Caco-2 (cell line): Measurements from ENCODE around the gene ANTKMT. TPM values are rescaled to one million over a fixed set of nuclear protein-coding genes. Genes with fewer than 3 reads are reported as not detected.

Source experiments
- BruUV-seq: library from RNA; stranded (reverse); fragments of 400-500 nt; replicated peaks from 2 replicates; lab custom pipeline; 2021; lab: Mats Ljungman, UMichigan
- CTCF ChIA-PET: fragments of 300-600 bp; sonication (Branson Sonifier 250); formaldehyde crosslinking; loops from one replicate; lab custom pipeline; 2022; ENCODE audit warnings: antibody characterized with exemption; lab: Charles Lee
- POLR2A ChIA-PET: fragments of 300-600 bp; sonication (Branson Sonifier 250); formaldehyde crosslinking; loops from one replicate; lab custom pipeline; 2022; ENCODE audit warnings: antibody characterized with exemption; lab: Charles Lee
- DNase-seq, 2 experiments: peaks; one replicate each; pipeline versions ENCODE4 v3.0.0 to v3.0.0-alpha.2; 2020 to 2022
- H3K27me3 ChIP-seq: replicated peaks from 2 replicates; pipeline ENCODE4 v1.6.0; 2011; ENCODE audit warnings: low read length; ENCODE audit not compliant: control insufficient read depth, insufficient read depth
- H3K36me3 ChIP-seq: 2 replicates; pipeline ENCODE4 v1.5.1; 2011; ENCODE audit warnings: low read length; ENCODE audit not compliant: control insufficient read depth, insufficient read depth
- H3K4me1 ChIP-seq: fragments of 250-450 bp; sonication (Bioruptor Pico); 2 replicates; pipeline ENCODE4 v1.5.1; 2020; ENCODE audit warnings: mild to moderate bottlenecking
- H3K4me3 ChIP-seq: 2 replicates; pipeline ENCODE4 v1.5.1; 2011; ENCODE audit warnings: low read depth, mild to moderate bottlenecking, control low read depth, low read length
- H3K9me3 ChIP-seq: fragments of 250-450 bp; sonication (Bioruptor Pico); 2 replicates; pipeline ENCODE4 v1.5.1; 2020; ENCODE audit warnings: mild to moderate bottlenecking, moderate library complexity
- H3K27ac Mint-ChIP-seq: one replicate; pipeline ENCODE4 v1.8.0; 2022; ENCODE audit warnings: mixed read lengths; ENCODE audit not compliant: unreplicated experiment
- H3K27me3 Mint-ChIP-seq: one replicate; pipeline ENCODE4 v1.8.0; 2022; ENCODE audit warnings: mixed read lengths; ENCODE audit not compliant: insufficient read depth, unreplicated experiment
- H3K36me3 Mint-ChIP-seq: one replicate; pipeline ENCODE4 v1.8.0; 2022; ENCODE audit warnings: mild to moderate bottlenecking, mixed read lengths; ENCODE audit not compliant: insufficient read depth, unreplicated experiment
- H3K4me1 Mint-ChIP-seq: one replicate; pipeline ENCODE4 v1.8.0; 2022; ENCODE audit warnings: low read depth, mixed read lengths; ENCODE audit not compliant: unreplicated experiment
- H3K4me3 Mint-ChIP-seq: one replicate; pipeline ENCODE4 v1.8.0; 2022; ENCODE audit warnings: mild to moderate bottlenecking, moderate library complexity, mixed read lengths; ENCODE audit not compliant: unreplicated experiment
- H3K9me3 Mint-ChIP-seq: one replicate; pipeline ENCODE4 v1.8.0; 2022; ENCODE audit warnings: mixed read lengths; ENCODE audit not compliant: unreplicated experiment
- intact Hi-C: fragments of 100-400 bp; cut with micrococcal nuclease; formaldehyde crosslinking; loops from one replicate; pipeline ENCODE4 v1.10.0; 2022; ENCODE audit not compliant: unreplicated experiment
- total RNA-seq: library from RNA; stranded (reverse); gene quantifications from 2 replicates; pipeline ENCODE4 v1.2.3, GENCODE V29; 2022
- TF ChIP-seq, protein P1 (sequence below), 2 experiments: fragments of 200-600 bp in 1 of 2; IDR thresholded peaks; 1 replicate in 1 of 2; 2 replicates in 1 of 2; pipeline versions ENCODE4 v1.5.1 to v1.8.0; 2011 to 2022; ENCODE audit warnings: antibody characterized with exemption in 1 of 2, control low read depth in 1 of 2, inconsistent platforms in 1 of 2, low read depth in 1 of 2, low read length in 1 of 2, mild to moderate bottlenecking in 1 of 2, moderate library complexity in 1 of 2; ENCODE audit not compliant: insufficient read depth in 1 of 2, severe bottlenecking in 1 of 2, unreplicated experiment in 1 of 2

The ANTKMT gene
- total RNA-seq, 1 experiment from 2014 or later = 42.6 TPM

DNA sequence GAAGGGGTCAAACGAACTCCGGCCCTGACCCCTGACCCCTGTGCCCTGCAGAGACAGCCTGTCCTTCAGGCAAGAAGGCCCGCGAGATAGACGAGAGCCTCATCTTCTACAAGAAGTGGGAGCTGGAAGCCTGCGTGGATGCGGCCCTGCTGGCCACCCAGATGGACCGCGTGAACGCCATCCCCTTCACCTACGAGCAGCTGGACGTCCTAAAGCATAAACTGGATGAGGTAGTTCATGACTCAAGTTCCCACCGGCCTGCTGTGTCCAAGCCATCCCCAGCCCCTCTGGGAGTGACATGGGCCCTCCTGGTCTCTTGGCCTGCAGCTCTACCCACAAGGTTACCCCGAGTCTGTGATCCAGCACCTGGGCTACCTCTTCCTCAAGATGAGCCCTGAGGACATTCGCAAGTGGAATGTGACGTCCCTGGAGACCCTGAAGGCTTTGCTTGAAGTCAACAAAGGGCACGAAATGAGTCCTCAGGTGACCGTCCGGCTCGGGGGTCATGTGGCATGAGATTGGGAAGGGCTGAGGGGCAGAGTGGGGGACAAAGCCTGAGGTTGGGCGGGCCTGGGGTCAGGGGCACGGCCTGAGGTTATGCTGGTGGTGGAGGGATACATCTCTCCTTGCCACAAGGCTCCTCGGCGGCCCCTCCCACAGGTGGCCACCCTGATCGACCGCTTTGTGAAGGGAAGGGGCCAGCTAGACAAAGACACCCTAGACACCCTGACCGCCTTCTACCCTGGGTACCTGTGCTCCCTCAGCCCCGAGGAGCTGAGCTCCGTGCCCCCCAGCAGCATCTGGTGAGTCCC lies 45.3 kb downstream of the ANTKMT start:
- no peak for DNase-seq
- intact Hi-C loops = no loop called here
- ChIA-PET CTCF (no interaction called here), POLR2A (no interaction called here)
- Mint-ChIP-seq H3K4me3 (no peak overlapping the region), H3K9me3 (no peaks in the 10 kb centered on the region), H3K4me1 (no peaks in the 10 kb centered on the region), H3K36me3 (no peaks in the 10 kb centered on the region), H3K27me3 (no peaks in the 10 kb centered on the region), H3K27ac (no peak overlapping the region)
- H3K27me3 ChIP-seq = no peaks in the 10 kb centered on the region
- no peak overlapping the region for H3K4me3 ChIP-seq
- H3K36me3 ChIP-seq = no peaks in the 10 kb centered on the region
- H3K4me1 ChIP-seq = peaks cover 11% of the 10 kb centered on the region
- no peaks in the 10 kb centered on the region for H3K9me3 ChIP-seq
- no TSS peak for BruUV-seq
- TF ChIP-seq, protein P1, sequence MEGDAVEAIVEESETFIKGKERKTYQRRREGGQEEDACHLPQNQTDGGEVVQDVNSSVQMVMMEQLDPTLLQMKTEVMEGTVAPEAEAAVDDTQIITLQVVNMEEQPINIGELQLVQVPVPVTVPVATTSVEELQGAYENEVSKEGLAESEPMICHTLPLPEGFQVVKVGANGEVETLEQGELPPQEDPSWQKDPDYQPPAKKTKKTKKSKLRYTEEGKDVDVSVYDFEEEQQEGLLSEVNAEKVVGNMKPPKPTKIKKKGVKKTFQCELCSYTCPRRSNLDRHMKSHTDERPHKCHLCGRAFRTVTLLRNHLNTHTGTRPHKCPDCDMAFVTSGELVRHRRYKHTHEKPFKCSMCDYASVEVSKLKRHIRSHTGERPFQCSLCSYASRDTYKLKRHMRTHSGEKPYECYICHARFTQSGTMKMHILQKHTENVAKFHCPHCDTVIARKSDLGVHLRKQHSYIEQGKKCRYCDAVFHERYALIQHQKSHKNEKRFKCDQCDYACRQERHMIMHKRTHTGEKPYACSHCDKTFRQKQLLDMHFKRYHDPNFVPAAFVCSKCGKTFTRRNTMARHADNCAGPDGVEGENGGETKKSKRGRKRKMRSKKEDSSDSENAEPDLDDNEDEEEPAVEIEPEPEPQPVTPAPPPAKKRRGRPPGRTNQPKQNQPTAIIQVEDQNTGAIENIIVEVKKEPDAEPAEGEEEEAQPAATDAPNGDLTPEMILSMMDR (IDR thresholded peaks at IDR 0.05; ENCODE audit: insufficient read depth in 1 of 2, low read depth in 1 of 2, low read length in 1 of 2, severe bottlenecking in 1 of 2, unreplicated experiment in 1 of 2) = no peak

DNA sequence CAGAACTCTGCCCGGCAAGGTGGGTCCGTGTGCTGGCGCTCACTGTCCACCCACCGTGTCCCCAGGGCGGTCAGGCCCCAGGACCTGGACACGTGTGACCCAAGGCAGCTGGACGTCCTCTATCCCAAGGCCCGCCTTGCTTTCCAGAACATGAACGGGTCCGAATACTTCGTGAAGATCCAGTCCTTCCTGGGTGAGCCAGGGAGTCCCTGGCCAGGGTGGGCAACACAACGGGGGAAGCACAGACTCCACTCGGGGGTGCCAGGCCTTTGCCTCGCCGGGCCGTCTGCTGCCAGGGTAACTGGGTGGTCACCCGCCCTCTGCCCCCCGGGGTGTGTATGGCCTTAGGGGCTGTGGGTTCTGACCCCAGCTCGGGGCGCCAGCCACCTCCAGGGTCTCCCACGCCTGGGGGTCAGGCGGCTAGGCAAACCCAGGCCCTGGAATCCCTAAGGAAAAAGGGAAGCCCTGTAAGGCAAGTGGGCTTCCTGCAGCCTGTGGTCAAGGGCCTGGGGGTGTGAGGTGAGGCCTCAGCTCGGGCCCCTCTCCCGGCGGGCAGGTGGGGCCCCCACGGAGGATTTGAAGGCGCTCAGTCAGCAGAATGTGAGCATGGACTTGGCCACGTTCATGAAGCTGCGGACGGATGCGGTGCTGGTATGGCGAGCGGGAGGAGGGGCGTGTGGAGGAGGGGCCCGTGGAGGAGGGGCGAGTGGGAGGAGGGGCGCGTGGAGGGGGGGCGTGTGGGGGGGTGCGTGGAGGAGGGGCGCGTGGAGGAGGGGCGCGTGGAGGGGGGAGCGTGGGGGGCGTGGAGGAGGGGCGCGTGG lies 46.1 kb downstream of the ANTKMT start:
- DNase-seq = no peak
- ChIA-PET CTCF (interaction anchor here (0.6 kb wide), 1 partner anchor 395 kb away, joined by 3 read pairs; no protein-coding TSS in a partner anchor), POLR2A (no interaction called here)
- TF ChIP-seq, protein P1 (IDR thresholded peaks at IDR 0.05; ENCODE audit: insufficient read depth in 1 of 2, low read depth in 1 of 2, low read length in 1 of 2, severe bottlenecking in 1 of 2, unreplicated experiment in 1 of 2) = no peak
- H3K9me3 ChIP-seq = no peaks in the 10 kb centered on the region
- H3K4me3 Mint-ChIP-seq = no peak overlapping the region
- H3K27me3 Mint-ChIP-seq = no peaks in the 10 kb centered on the region
- no peak overlapping the region for H3K27ac Mint-ChIP-seq
- H3K36me3 Mint-ChIP-seq = no peaks in the 10 kb centered on the region
- no peaks in the 10 kb centered on the region for H3K9me3 Mint-ChIP-seq
- no peaks in the 10 kb centered on the region for H3K4me1 Mint-ChIP-seq
- H3K36me3 ChIP-seq = no peaks in the 10 kb centered on the region
- H3K4me3 ChIP-seq = no peak overlapping the region
- H3K4me1 ChIP-seq = 0 out of 2 replicates have a peak, but pooled peaks cover 5% of the 10 kb centered on the region
- H3K27me3 ChIP-seq = no peaks in the 10 kb centered on the region
- intact Hi-C loops = no loop called here
- no TSS peak for BruUV-seq

DNA sequence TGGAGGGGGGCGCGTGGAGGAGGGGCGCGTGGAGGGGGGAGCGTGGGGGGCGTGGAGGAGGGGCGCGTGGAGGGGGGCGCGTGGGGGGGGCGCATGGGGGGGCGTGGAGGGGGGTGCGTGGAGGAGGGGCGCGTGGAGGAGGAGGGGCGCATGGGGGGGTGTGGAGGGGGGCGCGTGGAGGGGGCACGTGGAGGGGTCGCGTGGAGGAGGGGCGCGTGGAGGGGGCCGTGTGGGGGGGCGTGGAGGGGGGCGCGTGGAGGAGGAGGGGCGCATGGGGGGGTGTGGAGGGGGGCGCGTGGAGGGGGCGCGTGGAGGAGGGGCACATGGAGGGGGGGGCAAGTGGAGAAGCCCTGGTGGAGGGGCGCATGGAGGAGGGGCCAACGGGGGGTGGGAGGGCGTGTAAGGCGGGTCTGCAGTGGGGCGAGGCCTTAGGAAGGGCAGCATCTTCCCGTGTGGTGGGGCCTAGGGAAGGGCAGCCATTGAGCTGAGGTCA lies 46.8 kb downstream of the ANTKMT start:
- ChIA-PET CTCF (no interaction called here), POLR2A (no interaction called here)
- no peaks in the 10 kb centered on the region for H3K4me1 Mint-ChIP-seq
- H3K9me3 Mint-ChIP-seq = no peaks in the 10 kb centered on the region
- H3K27me3 ChIP-seq = no peaks in the 10 kb centered on the region
- no peaks in the 10 kb centered on the region for H3K36me3 Mint-ChIP-seq
- BruUV-seq = no TSS peak
- no peak overlapping the region for H3K4me3 Mint-ChIP-seq
- no peaks in the 10 kb centered on the region for H3K36me3 ChIP-seq
- TF ChIP-seq, protein P1 (IDR thresholded peaks at IDR 0.05; ENCODE audit: insufficient read depth in 1 of 2, low read depth in 1 of 2, low read length in 1 of 2, severe bottlenecking in 1 of 2, unreplicated experiment in 1 of 2) = no peak
- no peak overlapping the region for H3K27ac Mint-ChIP-seq
- H3K9me3 ChIP-seq = no peaks in the 10 kb centered on the region
- no peak overlapping the region for H3K4me3 ChIP-seq
- H3K4me1 ChIP-seq = 0 out of 2 replicates have a peak, but pooled peaks cover 2% of the 10 kb centered on the region
- intact Hi-C loops = no loop called here
- no peak for DNase-seq
- no peaks in the 10 kb centered on the region for H3K27me3 Mint-ChIP-seq
